Gastroesophageal sphincter (tissue), 3 donors: Measurements from ENCODE around the gene ZBTB20.
A peak's percentile ranks its signal among the peaks of the same experiment; 100 is the strongest.

Source experiments
- POLR2A ChIP-seq, 2 donors: fragments of 450-650 bp; IDR thresholded peaks; one replicate each; pipeline ENCODE4 v1.6.1; 2017; ENCODE audit warnings: antibody characterized with exemption in 2 of 2, mild to moderate bottlenecking in 2 of 2, moderate library complexity in 1 of 2
- POLR2AphosphoS5 ChIP-seq: sonication (generic); formaldehyde crosslinking; IDR thresholded peaks from one replicate; pipeline ENCODE4 v1.6.1; 2017; ENCODE audit warnings: antibody characterized with exemption
- TF ChIP-seq, protein P1 (sequence below), 4 experiments: fragments of 200-600 bp in 2 of 4; fragments of 450-650 bp in 2 of 4; sonication (generic) in 1 of 4; IDR thresholded peaks; one replicate each; pipeline ENCODE4 v1.5.1; 2017 to 2019; ENCODE audit warnings: antibody characterized with exemption in 4 of 4, mild to moderate bottlenecking in 2 of 4, moderate library complexity in 2 of 4

DNA sequence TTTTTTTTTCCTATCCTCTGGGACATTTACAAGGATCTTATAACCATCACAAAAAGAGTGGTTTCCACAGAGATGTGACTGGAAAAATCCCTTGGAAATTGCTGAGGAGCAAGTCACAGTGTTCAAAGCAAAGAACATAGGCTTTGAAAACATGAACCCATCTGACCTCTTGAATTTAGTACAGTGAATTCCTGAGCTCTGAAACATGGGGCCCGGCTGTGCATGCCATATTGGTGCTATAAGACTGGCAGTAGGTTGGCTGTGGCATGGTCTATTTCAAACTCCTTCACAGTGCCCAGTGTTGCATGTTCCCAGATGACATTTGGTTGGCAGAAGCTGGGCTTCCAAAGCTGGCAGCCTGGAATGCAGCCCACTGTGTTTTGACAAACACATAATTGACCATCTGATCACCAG, 651.1 kb downstream of the ZBTB20 start:
- peak; percentile 62 for TF ChIP-seq POLR2AphosphoS5
- no peak for TF ChIP-seq POLR2A (IDR thresholded peaks at IDR 0.05)
- TF ChIP-seq, protein P1, sequence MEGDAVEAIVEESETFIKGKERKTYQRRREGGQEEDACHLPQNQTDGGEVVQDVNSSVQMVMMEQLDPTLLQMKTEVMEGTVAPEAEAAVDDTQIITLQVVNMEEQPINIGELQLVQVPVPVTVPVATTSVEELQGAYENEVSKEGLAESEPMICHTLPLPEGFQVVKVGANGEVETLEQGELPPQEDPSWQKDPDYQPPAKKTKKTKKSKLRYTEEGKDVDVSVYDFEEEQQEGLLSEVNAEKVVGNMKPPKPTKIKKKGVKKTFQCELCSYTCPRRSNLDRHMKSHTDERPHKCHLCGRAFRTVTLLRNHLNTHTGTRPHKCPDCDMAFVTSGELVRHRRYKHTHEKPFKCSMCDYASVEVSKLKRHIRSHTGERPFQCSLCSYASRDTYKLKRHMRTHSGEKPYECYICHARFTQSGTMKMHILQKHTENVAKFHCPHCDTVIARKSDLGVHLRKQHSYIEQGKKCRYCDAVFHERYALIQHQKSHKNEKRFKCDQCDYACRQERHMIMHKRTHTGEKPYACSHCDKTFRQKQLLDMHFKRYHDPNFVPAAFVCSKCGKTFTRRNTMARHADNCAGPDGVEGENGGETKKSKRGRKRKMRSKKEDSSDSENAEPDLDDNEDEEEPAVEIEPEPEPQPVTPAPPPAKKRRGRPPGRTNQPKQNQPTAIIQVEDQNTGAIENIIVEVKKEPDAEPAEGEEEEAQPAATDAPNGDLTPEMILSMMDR (IDR thresholded peaks at IDR 0.05), result no peak
